ENCODE results near the gene DLEC1. TPM values are rescaled to one million over a fixed set of nuclear protein-coding genes. Genes with fewer than 3 reads are reported as not detected.
A peak's percentile ranks its signal among the peaks of the same experiment; 100 is the strongest.

Gene DLEC1
- total and polyA plus RNA-seq, 9 of the 15 experiments (the other 6 are each of a cell fraction or from before 2014, with no cell fraction given): 0.07 to 0.08 TPM; not detected in 7

GRCh38 chr3:38136777-38137614 is 98.0 kb downstream of the DLEC1 start, which contains the start of gene ACAA1 (continued):
- TF ChIP-seq SRSF7 (optimal IDR thresholded peaks at IDR 0.05; ENCODE audit: low read depth, low read length): no peak
- TF ChIP-seq BDP1 (IDR thresholded peaks at IDR 0.05; ENCODE audit: insufficient read depth, insufficient read length): no peak
- TF ChIP-seq CTBP1 (IDR thresholded peaks at IDR 0.05; ENCODE audit: borderline replicate concordance): peak; percentile 77
- TF ChIP-seq ZBTB40 (IDR thresholded peaks at IDR 0.05): peak; percentile 60
- no peak for TF ChIP-seq ZBTB40 (CRISPR knock-in tag; IDR thresholded peaks at IDR 0.05)
- no peak for TF ChIP-seq BCOR (IDR thresholded peaks at IDR 0.05)
- no peak for TF ChIP-seq SMARCB1 (IDR thresholded peaks at IDR 0.05; ENCODE audit: insufficient read length, low read depth)
- no peak; the same call in 1 of the 2 replicates for TF ChIP-seq MTA1 (IDR thresholded peaks at IDR 0.05; ENCODE audit: borderline replicate concordance)
- no peak; the same call in none of the 2 replicates for TF ChIP-seq ZNF12 (CRISPR knock-in tag; IDR thresholded peaks at IDR 0.05)
- TF ChIP-seq CBFA2T2 (conservative IDR thresholded peaks at IDR 0.05): no peak
- TF ChIP-seq PRPF4 (IDR thresholded peaks at IDR 0.05; ENCODE audit: insufficient read depth, low read depth, low read length, poor library complexity, severe bottlenecking): no peak
